Type B pancreatic cell (in vitro differentiated cells): ENCODE measurements around the gene AMDHD2. TPM values are rescaled to one million over a fixed set of nuclear protein-coding genes. Genes with fewer than 3 reads are reported as not detected.
"Not testable (repeated sequence)": the region's sequence is repeated elsewhere in the genome, so short reads cannot be mapped to it uniquely, and the experiment has no call there.

ENCODE experiments used
- DNase-seq: peaks from one replicate; pipeline ENCODE4 v3.0.0; 2021; ENCODE audit warnings: mixed read lengths; ENCODE audit not compliant: unreplicated experiment; ENCODE audit errors: extremely low spot score
- H3K27ac Mint-ChIP-seq: 2 replicates; pipeline ENCODE4 v1.8.0; 2021; ENCODE audit warnings: mild to moderate bottlenecking, mixed read lengths
- H3K27me3 Mint-ChIP-seq: 2 replicates; pipeline ENCODE4 v1.8.0; 2021; ENCODE audit warnings: mixed read lengths
- H3K36me3 Mint-ChIP-seq: 2 replicates; pipeline ENCODE4 v1.8.0; 2021; ENCODE audit warnings: mixed read lengths
- H3K4me1 Mint-ChIP-seq: one replicate; pipeline ENCODE4 v1.8.0; 2021; ENCODE audit warnings: mixed read lengths; ENCODE audit not compliant: unreplicated experiment
- H3K4me3 Mint-ChIP-seq: 2 replicates; pipeline ENCODE4 v1.8.0; 2021; ENCODE audit warnings: mild to moderate bottlenecking, mixed read lengths
- H3K9me3 Mint-ChIP-seq: 2 replicates; pipeline ENCODE4 v1.8.0; 2021; ENCODE audit warnings: mixed read lengths
- CTCF ChIP-seq: fragments of 200-600 bp; sonication (generic); conservative IDR thresholded peaks from 2 replicates; pipeline ENCODE4 v1.5.0; 2021; ENCODE audit warnings: antibody characterized with exemption, mild to moderate bottlenecking
- microRNA-seq: library from miRNA; unstranded; fragments of <30 nt; microRNA quantifications from one replicate; pipeline ENCODE4, GENCODE V29; 2020
- total RNA-seq: library from RNA; stranded (reverse); gene quantifications from 2 replicates; pipeline ENCODE4 v1.2.1, GENCODE V29; 2021; ENCODE audit warnings: low replicate concordance

The AMDHD2 gene
- total RNA-seq, 1 donor from 2014 or later: 46.1 TPM

DNA sequence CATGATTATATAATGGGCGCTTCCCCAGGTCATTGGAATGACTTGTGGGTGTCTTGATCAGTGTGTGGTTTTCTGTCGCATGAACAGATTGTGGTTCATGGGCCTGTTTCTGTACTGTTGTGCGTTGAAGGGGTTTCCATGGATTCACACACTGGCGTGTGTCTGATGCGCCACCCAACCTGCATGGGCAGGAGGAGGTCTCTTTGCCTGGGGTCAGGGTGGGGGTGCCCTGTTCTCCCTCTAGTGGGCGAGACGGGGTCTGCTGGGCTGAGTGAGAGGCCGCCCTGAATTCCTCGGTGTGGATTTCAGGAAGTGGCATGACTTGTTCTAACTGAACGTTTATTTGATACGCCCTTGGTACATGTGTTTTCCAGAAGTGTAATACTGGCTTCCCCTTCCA is 60.0 kb downstream of the AMDHD2 start:
- H3K27me3 Mint-ChIP-seq, DNase-seq, H3K27ac Mint-ChIP-seq, H3K9me3 Mint-ChIP-seq, H3K36me3 Mint-ChIP-seq, H3K4me3 Mint-ChIP-seq, H3K4me1 Mint-ChIP-seq: not testable (repeated sequence)
- TF ChIP-seq CTCF: peak; percentile 48

- not testable (repeated sequence) for H3K27ac Mint-ChIP-seq, DNase-seq, H3K27me3 Mint-ChIP-seq
Observed at GRCh38 chr16:2580818-2581217, 60.6 kb downstream of the AMDHD2 start.

More at GRCh38 chr16:2580818-2581217, 60.6 kb downstream of the AMDHD2 start:
- not testable (repeated sequence) for H3K9me3 Mint-ChIP-seq, H3K36me3 Mint-ChIP-seq, H3K4me3 Mint-ChIP-seq, H3K4me1 Mint-ChIP-seq

Small RNA genes lying within 50 kb of the gene (microRNA-seq; reads per million reads assigned to microRNA genes)
- not detected for gene MIR3178

Other genes with a start within 250 kb of the AMDHD2 start
- 10.5 and 12.5 TPM in 2 replicates for gene ABCA3, start 179.6 kb upstream of the AMDHD2 start, total RNA-seq
- 15.5 and 36.0 TPM in 2 replicates for gene CCNF, start 90.9 kb upstream of the AMDHD2 start, total RNA-seq
- gene TEDC2, start 60.3 kb upstream of the AMDHD2 start, total RNA-seq: 10.5 and 31.6 TPM in 2 replicates
- gene NTN3, start 49.1 kb upstream of the AMDHD2 start, total RNA-seq: 1.2 and 4.5 TPM in 2 replicates
- gene TBC1D24, start 45.2 kb upstream of the AMDHD2 start, total RNA-seq: 15.6 and 22.1 TPM in 2 replicates
- 155 and 223 TPM in 2 replicates for gene ATP6V0C, start 6.4 kb upstream of the AMDHD2 start, total RNA-seq
- 0.22 and 0.74 TPM in 2 replicates for gene CEMP1, start 11.0 kb downstream of the AMDHD2 start, total RNA-seq
- gene PDPK1, start 17.6 kb downstream of the AMDHD2 start, total RNA-seq: 40.8 and 57.1 TPM in 2 replicates
- 25.1 and 30.5 TPM in 2 replicates for gene KCTD5, start 162.2 kb downstream of the AMDHD2 start, total RNA-seq
- gene PRSS27, start 199.9 kb downstream of the AMDHD2 start, total RNA-seq: 19.0 and 24.6 TPM in 2 replicates
- gene SRRM2, start 232.3 kb downstream of the AMDHD2 start, total RNA-seq: 620 and 749 TPM in 2 replicates